ENCODE measurements around the gene SPAAR.

DNA sequence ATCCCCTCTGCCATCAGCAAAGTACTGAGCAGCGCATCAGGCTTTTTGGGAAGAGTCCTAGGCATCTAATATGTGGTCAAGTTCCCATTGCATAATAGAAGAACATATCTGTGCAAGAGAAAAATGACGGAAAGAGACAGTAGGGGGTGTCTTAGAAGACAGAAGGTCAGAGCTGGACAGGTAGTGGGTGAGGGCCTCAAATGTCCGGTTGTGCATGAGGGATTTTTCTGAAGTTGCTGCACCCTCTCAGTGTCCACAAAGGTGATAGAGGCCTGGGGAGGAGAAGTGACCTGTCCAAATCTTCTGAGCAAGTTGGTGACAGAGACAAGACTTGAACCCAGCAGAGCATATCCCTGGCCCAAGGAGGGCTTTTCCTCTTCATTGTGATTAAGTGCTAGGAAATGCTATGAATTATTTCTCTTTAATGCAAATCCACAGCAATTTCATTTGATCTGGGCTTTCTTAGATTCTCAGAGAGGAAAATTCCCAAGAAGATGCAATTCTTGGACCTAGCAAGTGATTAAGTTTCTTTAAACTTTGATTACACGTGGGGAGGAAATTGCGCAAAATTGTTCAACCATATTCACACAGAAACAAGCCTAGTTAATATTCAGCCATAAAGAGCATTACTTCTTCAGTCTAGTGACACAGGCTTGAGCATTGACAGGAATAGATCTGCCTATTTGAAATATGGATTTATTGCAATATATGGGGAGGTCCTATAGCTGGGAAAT is 49.0 kb downstream of the SPAAR start, which contains the start of gene OR2S2:
- no peak for TF ChIP-seq CTCF (IDR thresholded peaks at IDR 0.05; ENCODE audit: low read length)
- no peak for TF ChIP-seq EZH2 (IDR thresholded peaks at IDR 0.05; ENCODE audit: borderline replicate concordance, low read length)
